Measurements from ENCODE around the gene TMTC1.

GRCh38 chr12:29634057-29634456 lies 149.7 kb downstream of the TMTC1 start:
- TF ChIP-seq YY1 (IDR thresholded peaks at IDR 0.05; ENCODE audit: insufficient read depth, insufficient read length): no peak
- no peak for TF ChIP-seq ZNF274 (IDR thresholded peaks at IDR 0.05; ENCODE audit: low read depth, low read length)
